HG02938 (cell line): ENCODE results near the gene TOR1AIP2.

Source experiments
- ATAC-seq: cut with Tn5 transposase; IDR thresholded peaks from one replicate; pipeline ENCODE4 v1.9.1; 2021; ENCODE audit warnings: mild to moderate bottlenecking, moderate library complexity; ENCODE audit not compliant: unreplicated experiment

Gene TOR1AIP2

GRCh38 chr1:179826626-179827280, 50.9 kb downstream of the TOR1AIP2 start:
- ATAC-seq: no peak

GRCh38 chr1:179825798-179826460, 51.7 kb downstream of the TOR1AIP2 start:
- ATAC-seq: no peak

DNA sequence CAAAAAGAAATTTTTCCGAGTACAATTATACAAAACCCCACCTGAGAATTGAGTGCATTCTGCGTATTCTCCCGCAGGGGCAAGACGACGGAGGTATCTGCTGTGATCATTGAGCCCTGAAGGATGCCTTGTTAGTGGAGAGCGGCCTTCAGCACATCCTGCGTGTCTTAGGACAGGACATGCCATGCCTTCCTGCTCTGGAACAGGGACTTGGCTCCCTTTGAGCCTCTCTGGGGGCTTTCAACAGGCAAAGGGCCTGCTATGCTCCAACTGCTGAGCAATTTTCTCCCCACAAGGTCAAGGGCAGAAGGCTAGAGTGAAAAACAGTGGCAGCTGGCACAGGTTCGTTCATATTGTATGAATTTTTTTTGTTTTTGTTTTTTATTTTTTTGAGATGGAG, 52.4 kb downstream of the TOR1AIP2 start:
- no peak for ATAC-seq

- no peak for ATAC-seq
These were observed 53.3 kb downstream of the TOR1AIP2 start for GRCh38 chr1:179824265-179824664.

DNA sequence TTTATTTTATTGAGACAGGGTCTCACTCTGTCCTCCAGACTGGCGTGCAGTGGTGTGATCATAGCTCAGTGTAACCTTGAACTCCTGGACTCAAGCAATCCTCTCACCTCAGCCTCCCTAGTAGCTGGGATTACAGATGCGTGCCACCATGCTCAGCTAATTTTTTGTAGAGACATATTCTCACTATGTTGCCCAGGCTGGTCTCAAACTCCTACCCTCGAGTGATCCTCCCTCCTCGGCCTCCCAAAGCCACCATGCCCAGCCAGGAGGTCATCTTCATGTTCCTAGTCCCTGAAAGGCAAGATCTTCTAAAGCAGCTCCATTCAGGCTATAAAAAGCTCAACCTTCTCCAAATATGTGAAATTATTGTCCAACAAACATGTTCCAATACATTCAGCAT, 53.9 kb downstream of the TOR1AIP2 start:
- no peak for ATAC-seq

DNA sequence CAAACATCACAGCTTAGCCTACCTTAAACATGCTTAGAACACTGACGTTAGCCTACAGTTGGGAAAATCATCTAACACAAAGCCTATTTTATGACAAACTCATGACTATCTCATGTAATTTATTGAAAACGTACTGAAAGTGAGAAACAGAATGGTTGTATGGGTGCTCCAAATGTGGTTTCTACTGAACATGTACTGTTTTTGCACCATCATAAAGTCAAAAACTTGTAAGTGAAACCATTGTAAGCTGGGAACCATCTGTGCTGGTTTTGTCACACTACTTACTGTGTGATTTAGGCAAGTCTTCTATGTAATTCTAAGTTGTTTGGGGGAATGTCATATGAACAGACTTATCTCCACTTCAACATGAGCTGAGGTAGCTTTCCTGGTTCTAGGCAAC, 55.5 kb downstream of the TOR1AIP2 start:
- ATAC-seq: no peak

DNA sequence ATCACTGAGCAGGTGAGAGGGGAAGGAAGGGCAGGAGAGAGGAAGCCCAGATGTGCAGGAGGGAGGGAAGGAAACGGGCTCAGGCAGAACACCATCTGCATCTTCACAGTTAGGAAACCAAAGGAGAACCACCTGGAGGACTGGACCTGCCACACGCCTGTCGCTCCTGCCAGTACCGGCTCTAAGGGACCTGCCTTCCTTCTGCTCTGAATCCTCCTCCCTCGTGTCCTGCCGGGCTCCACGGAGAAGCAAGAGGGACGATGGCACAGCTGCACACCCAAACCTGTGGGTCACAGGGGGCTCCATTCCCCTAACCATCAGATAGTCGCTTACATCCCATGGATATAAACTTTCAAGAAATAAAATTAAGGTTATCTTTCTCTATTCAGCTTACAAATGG, 56.1 kb downstream of the TOR1AIP2 start:
- no peak for ATAC-seq

- no peak for ATAC-seq
These were observed 57.2 kb downstream of the TOR1AIP2 start for GRCh38 chr1:179820226-179820970.

DNA sequence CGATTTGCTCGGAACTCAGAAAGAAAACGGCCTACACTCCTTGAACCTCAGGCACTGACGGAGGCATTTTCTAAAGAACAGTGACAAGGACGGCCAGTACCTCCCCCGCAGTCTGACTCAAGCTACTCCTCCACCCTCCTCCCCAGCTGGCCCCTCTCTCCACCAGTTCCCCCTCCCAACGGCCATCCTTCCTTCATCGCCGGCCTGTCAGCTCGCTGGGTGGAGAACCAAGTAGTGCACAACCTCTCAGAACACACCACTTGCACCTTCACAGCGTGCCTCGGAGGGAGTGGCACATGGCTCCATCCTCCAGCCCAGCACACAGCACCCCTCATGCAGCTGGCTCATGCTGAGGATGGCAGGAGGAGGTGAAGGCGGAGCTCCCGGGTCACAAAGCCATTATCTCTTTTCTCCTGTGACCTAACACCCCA, 58.8 kb downstream of the TOR1AIP2 start:
- no peak for ATAC-seq

GRCh38 chr1:179818260-179818659, 59.3 kb downstream of the TOR1AIP2 start:
- no peak for ATAC-seq

DNA sequence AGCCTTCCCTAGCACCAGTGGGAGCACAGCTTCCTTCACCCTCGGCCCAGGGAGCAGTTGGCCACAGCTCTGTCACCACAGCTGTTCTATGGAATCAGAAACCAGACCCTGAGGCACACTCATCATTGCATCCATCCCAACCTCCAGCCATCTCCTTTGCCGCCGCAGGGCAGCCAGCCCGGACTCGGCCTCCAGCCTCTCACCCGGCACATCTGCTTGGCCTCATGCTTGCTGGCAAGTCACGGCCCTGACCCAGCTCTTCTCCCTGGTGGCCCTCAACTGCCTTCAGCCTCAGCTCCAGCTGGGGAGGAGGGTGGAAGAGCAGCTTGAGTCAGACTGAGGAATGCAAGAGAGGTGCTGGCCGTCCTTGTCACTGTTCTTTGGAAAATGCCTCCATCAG, 59.8 kb downstream of the TOR1AIP2 start:
- no peak for ATAC-seq

DNA sequence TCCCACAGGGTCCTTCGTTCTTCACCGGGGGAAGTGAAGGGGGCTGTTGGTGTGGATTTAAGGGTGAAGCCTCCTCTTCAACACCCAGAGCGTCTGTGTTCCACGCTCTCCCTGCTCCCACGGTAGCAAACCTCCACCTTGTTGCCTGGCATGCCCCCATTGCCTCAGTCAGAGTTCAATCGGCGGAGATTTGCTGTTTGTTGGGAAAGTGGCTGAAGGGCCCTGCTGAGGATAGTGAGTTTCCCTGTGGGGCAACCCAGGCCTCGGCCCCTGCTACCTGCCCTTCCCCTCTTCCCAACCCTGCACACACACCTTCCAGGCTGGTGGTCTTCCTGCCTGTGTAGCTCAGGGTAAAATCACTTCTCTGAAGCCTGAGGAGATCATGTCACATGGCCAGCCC, 60.5 kb downstream of the TOR1AIP2 start:
- ATAC-seq: no peak

DNA sequence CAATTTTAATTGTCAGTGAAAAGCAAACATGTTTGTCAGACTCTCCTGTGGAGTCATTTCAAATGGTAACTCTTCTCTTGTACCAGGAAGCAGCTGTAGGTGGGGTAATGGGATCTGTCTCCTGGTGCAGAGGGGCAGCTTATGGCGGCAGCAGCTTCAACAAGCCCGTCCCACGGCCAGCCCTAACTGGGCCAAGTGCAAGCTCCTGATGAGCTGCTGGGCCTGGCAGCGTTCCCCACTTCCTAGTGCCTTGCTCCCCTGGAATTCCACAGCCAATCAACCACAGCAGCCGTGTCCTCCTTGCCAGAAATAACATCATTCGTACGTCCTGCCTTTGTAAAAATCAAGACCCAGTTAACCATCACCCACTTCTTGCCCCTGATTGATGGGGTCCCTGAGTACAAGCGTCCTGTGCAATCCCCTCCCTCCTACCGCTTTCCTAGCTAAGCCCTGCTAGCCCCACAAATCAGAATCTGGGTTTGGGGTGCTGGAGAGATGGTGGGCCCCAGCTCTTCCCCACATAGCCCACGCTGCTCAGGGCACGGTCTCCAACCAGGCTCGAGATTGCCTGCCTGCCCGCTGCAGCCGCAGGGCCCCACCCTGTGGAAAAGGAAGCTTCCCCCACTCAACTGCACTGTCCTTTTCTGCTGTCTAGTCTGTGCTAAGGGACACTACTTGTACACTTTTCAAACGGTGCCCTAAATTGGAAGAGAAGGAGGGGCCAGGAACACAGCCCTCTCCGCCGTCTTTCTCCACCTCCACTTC, 61.2 kb downstream of the TOR1AIP2 start:
- ATAC-seq: no peak

DNA sequence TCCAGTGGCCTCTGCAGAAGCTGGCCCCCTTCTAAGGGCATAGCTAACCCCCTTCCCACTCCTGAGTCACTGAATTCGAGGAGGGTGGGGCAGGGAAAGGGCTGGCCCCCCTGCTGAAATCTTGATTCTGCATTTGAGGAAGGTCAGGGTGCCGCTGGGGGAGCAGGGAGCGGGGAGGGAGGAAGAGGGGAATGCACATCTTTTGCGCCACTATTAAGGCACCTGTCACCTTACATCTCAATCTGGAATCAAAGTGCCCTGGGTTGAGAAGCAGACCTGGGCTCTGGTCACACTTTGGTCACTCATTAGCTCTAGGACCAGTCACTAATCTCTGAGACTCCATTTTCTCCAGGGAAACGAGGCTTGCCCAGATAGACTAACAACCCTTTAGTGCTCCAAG, 62.0 kb downstream of the TOR1AIP2 start:
- no peak for ATAC-seq

DNA sequence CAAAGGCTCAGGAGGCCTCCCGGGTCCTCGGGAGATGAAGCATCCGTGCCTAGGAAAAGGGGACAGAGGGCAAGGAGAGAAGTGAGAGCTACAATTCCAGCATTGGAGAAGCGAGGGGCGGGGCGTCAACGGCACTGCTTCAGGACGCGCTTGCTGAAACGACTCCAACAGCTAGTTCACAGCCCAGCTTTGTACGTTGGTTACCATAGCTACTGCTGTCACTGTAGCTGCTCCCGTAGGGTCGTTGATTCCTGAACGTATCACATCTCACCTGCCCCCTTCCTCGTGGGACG, 63.1 kb downstream of the TOR1AIP2 start:
- ATAC-seq: peak; percentile 32

DNA sequence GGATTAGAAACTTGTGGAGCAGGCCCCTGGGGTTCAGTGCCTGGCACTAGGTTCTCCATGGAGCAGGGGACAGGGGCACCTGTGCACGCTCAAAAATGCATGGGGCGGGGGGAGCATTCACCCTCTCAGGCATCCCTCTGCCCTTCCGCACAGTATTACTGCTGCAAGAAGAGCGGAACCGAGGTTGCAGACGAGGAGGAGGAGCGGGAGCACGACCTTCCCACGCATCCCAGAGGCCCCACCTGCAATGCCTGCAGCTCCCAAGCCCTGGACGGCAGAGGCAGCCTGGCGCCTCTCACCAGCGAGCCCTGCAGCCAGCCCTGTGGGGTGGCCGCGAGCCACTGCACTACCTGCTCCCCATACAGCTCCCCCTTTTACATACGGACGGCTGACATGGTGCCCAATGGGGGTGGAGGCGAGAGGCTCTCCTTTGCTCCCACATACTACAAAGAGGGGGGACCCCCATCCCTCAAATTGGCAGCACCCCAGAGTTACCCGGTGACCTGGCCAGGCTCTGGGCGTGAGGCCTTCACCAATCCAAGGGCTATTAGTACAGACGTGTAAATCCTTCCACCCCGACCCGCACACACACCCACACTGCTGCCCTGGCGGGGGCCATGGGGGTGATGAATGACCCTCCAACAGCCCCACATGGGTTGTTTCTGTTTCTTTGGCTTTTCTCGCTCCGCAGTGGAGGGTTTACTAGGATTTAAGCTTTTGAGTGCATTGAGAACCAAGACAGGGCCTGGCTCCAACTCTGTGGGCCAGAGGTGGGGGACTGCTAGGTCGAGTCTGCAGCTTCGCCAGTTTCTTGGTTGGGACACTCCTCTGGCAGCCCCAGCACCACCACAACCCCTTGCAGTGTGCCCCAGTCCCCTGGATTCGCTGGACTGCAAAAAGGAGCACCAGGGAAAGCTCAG, 63.7 kb downstream of the TOR1AIP2 start:
- ATAC-seq: no peak

- no peak for ATAC-seq
These were observed 64.9 kb downstream of the TOR1AIP2 start for GRCh38 chr1:179812501-179813292.

DNA sequence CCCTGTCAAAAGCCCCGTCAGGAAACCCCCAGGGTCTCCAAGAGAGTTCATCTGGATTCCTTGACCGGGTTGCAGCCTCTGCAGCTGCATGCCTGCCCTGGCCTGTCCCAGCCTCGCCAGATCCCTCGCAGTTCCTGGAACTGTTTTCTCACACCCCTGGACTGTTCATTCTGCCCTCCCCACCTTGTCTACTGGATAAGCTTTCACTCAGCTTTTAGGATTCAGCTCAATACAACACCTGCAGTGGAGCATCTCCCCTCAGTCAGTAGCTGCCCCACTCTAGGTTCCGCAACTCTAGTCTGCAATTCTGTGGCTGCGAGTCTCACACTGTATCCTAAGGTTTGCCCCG, 67.3 kb downstream of the TOR1AIP2 start:
- ATAC-seq: no peak

GRCh38 chr1:179809506-179810366, 67.9 kb downstream of the TOR1AIP2 start:
- no peak for ATAC-seq
